Esophagus (tissue), 2 donors: ENCODE results near the gene LDLRAP1. TPM values are rescaled to one million over a fixed set of nuclear protein-coding genes. Genes with fewer than 3 reads are reported as not detected.
"Not testable (repeated sequence)": the region's sequence is repeated elsewhere in the genome, so short reads cannot be mapped to it uniquely, and the experiment has no call there.

Experiments used
- H3K27ac ChIP-seq, 2 donors: one replicate each; pipeline ENCODE4 v1.5.1; 2013; ENCODE audit warnings: low read depth in 2 of 2, mild to moderate bottlenecking in 2 of 2, inconsistent platforms in 1 of 2, low read length in 1 of 2, moderate library complexity in 1 of 2
- H3K27me3 ChIP-seq, 2 donors: one replicate each; pipeline ENCODE4 v1.6.1; 2013; ENCODE audit warnings: low read length in 2 of 2, control low read depth in 1 of 2, mild to moderate bottlenecking in 1 of 2; ENCODE audit not compliant: insufficient read depth in 2 of 2, control insufficient read depth in 1 of 2
- H3K36me3 ChIP-seq, 2 donors: one replicate each; pipeline ENCODE4 v1.6.1; 2013; ENCODE audit warnings: low read length in 1 of 2; ENCODE audit not compliant: control insufficient read depth in 2 of 2, insufficient read depth in 2 of 2
- H3K4me1 ChIP-seq, 2 donors: one replicate each; pipeline ENCODE4 v1.6.1; 2013; ENCODE audit warnings: low read length in 1 of 2; ENCODE audit not compliant: control insufficient read depth in 2 of 2, insufficient read depth in 2 of 2
- H3K4me3 ChIP-seq, 2 donors: one replicate each; pipeline ENCODE4 v1.5.1; 2013; ENCODE audit warnings: low read length in 2 of 2, mild to moderate bottlenecking in 2 of 2, low read depth in 1 of 2, moderate library complexity in 1 of 2
- H3K9me3 ChIP-seq, 2 donors: one replicate each; pipeline ENCODE4 v1.6.1; 2013; ENCODE audit warnings: mild to moderate bottlenecking in 2 of 2, low read depth in 1 of 2, low read length in 1 of 2, moderate library complexity in 1 of 2; ENCODE audit not compliant: control insufficient read depth in 2 of 2, insufficient read depth in 1 of 2
- WGBS, 2 donors: extraction: QIAGEN DNeasy Blood & Tissue Kit; methylation state at CpG; one replicate each; pipeline ENCODE4 v1.1.7; 2013; 5-methylcytosine and 5-hydroxymethylcytosine counted together
- polyA plus RNA-seq, 2 donors: library from polyadenylated mRNA; stranded (reverse); fragments of 200-250 nt; gene quantifications; one replicate each; pipeline ENCODE4 v1.2.3, GENCODE V29; 2013
- donor health status: healthy with polysubstance abuse.
- donor health status: Bipolar disorder and iron deficiency.

LDLRAP1 gene
- polyA plus RNA-seq, 2 donors: 11.0 to 12.5 TPM

GRCh38 chr1:25594971-25595370, 51.6 kb downstream of the LDLRAP1 start:
- Histone ChIP-seq H3K4me3 (no peak overlapping the region), H3K36me3 (no peaks in the 10 kb centered on the region), H3K27me3 (no peaks in the 10 kb centered on the region), H3K9me3 (peaks cover 3% of the 10 kb centered on the region in 2 donors), H3K4me1 (peaks cover 0 to 2% of the 10 kb centered on the region in 2 donors), H3K27ac (no peak overlapping the region)
- WGBS, 2 donors: 66 to 93% methylated on average over 2 of the region's 2 CpGs

GRCh38 chr1:25596641-25597040, 53.2 kb downstream of the LDLRAP1 start:
- H3K27me3 ChIP-seq, H3K9me3 ChIP-seq, H3K4me3 ChIP-seq, H3K4me1 ChIP-seq, H3K27ac ChIP-seq, H3K36me3 ChIP-seq: not testable (repeated sequence)
- WGBS, 2 donors: 90 to 95% methylated on average over 5 of the region's 5 CpGs

- peaks cover 3% of the 10 kb centered on the region in 2 donors for H3K9me3 ChIP-seq
- H3K27ac ChIP-seq: no peak overlapping the region
- no peaks in the 10 kb centered on the region for H3K27me3 ChIP-seq
- no peaks in the 10 kb centered on the region for H3K36me3 ChIP-seq
- H3K4me1 ChIP-seq: no peaks in the 10 kb centered on the region
- 92 to 94% methylated on average over 1 of the region's 1 CpG for WGBS, 2 donors
- no peak overlapping the region for H3K4me3 ChIP-seq
Measured at GRCh38 chr1:25598879-25599278, 55.5 kb downstream of the LDLRAP1 start.

- Histone ChIP-seq H3K4me3 (no peak overlapping the region), H3K36me3 (no peaks in the 10 kb centered on the region), H3K27ac (no peak overlapping the region), H3K4me1 (no peaks in the 10 kb centered on the region), H3K27me3 (no peaks in the 10 kb centered on the region), H3K9me3 (peaks cover 3% of the 10 kb centered on the region in 2 donors)
- 78 to 87% methylated on average over 7 of the region's 7 CpGs for WGBS, 2 donors
Measured at GRCh38 chr1:25599969-25600610, 56.7 kb downstream of the LDLRAP1 start.

- not testable (repeated sequence) for H3K27ac ChIP-seq, H3K36me3 ChIP-seq, H3K27me3 ChIP-seq, H3K9me3 ChIP-seq, H3K4me3 ChIP-seq, H3K4me1 ChIP-seq
- whole genome bisulfite sequencing, 2 donors: 64 to 82% methylated on average over 5 of the region's 5 CpGs
Measured at GRCh38 chr1:25600971-25601699, 57.7 kb downstream of the LDLRAP1 start.

GRCh38 chr1:25603779-25604538, 60.6 kb downstream of the LDLRAP1 start:
- not testable (repeated sequence) for H3K4me3 ChIP-seq, H3K4me1 ChIP-seq, H3K9me3 ChIP-seq, H3K27ac ChIP-seq, H3K36me3 ChIP-seq, H3K27me3 ChIP-seq
- 89 to 91% methylated on average over 15 to 47 of the region's 55 CpGs for WGBS, 2 donors

- no peaks in the 10 kb centered on the region for H3K36me3 ChIP-seq
- H3K9me3 ChIP-seq: no peaks in the 10 kb centered on the region
- no peaks in the 10 kb centered on the region for H3K27me3 ChIP-seq
- peaks cover 0 to 2% of the 10 kb centered on the region in 2 donors for H3K4me1 ChIP-seq
- H3K4me3 ChIP-seq: no peak overlapping the region
- no peak overlapping the region for H3K27ac ChIP-seq
- 94 to 95% methylated on average over 5 of the region's 5 CpGs for WGBS, 2 donors
Measured at GRCh38 chr1:25607123-25607522, 63.7 kb downstream of the LDLRAP1 start.

GRCh38 chr1:25608488-25609178, 65.2 kb downstream of the LDLRAP1 start:
- Histone ChIP-seq H3K4me1 (peaks cover 2% of the 10 kb centered on the region in 2 donors), H3K9me3 (no peaks in the 10 kb centered on the region), H3K36me3 (no peaks in the 10 kb centered on the region), H3K27ac (no peak overlapping the region), H3K27me3 (no peaks in the 10 kb centered on the region), H3K4me3 (no peak overlapping the region)
- 17 to 18% methylated on average over 15 of the region's 15 CpGs for WGBS, 2 donors

- H3K27me3 ChIP-seq: no peaks in the 10 kb centered on the region
Measured at GRCh38 chr1:25609921-25610320, 66.5 kb downstream of the LDLRAP1 start.

More at GRCh38 chr1:25609921-25610320, 66.5 kb downstream of the LDLRAP1 start:
- peaks cover 2% of the 10 kb centered on the region in 2 donors for H3K4me1 ChIP-seq
- no peak overlapping the region for H3K4me3 ChIP-seq
- no peaks in the 10 kb centered on the region for H3K36me3 ChIP-seq
- 66 to 69% methylated on average over 6 of the region's 6 CpGs for WGBS, 2 donors
- no peaks in the 10 kb centered on the region for H3K9me3 ChIP-seq
- H3K27ac ChIP-seq: no peak overlapping the region
